GM18519 (cell line): ENCODE measurements around the gene SLC35G6.

Experiments used
- ATAC-seq: cut with Tn5 transposase; IDR thresholded peaks from one replicate; pipeline ENCODE4 v1.9.1; 2021; ENCODE audit warnings: mild to moderate bottlenecking, moderate library complexity; ENCODE audit not compliant: unreplicated experiment, low FRiP score

Gene SLC35G6

DNA sequence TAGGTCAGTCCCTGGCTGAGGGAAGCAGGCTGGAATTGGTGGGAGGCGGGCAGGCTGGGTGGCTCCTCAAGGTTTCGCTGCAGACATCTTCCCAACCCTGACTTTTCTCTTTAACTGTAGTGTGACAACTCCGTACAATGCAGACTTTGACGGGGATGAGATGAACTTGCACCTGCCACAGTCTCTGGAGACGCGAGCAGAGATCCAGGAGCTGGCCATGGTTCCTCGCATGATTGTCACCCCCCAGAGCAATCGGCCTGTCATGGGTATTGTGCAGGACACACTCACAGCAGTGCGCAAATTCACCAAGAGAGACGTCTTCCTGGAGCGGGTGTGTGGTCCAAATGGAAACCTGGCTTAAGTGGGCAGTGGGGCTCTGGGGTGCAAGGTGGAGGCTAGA, 17.9 kb downstream of the SLC35G6 start:
- no peak for ATAC-seq

DNA sequence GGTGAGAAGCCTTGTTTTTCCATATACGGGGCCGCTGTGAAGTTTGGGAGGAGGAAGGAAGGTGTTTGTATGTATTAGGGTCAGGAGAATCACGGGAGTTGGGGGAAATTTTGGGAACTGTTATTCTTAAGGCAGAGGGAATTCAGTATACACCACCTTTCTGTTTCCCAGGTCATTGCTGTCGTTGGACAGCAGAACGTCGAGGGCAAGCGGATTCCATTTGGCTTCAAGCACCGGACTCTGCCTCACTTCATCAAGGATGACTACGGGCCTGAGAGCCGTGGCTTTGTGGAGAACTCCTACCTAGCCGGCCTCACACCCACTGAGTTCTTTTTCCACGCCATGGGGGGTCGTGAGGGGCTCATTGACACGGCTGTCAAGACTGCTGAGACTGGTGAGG, 20.5 kb downstream of the SLC35G6 start:
- ATAC-seq: no peak

DNA sequence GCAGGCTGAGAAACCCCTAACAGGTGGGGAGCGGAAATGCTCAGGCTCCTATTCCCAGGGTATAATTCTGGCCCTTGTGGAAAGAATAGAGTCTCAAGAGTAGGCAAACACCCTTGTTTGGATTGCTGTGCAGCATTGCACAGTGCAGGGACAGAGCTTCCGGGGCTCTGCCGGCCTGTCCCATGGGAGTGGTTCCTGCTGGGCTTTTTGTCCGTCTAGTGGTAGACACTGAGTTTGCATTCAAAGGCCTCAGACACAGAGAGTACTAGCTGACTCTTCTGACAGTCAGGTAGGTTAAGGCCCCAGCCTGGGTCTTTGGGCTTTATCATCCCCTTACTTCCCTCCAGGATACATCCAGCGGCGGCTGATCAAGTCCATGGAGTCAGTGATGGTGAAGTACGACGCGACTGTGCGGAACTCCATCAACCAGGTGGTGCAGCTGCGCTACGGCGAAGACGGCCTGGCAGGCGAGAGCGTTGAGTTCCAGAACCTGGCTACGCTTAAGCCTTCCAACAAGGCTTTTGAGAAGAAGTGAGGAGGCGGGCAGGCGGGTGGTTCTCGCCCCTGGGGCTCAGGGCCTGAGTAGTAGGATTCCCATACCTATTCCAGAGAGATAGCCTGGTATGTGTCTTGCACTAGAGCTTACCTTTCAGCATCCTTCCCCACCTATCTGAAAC, 21.1 kb downstream of the SLC35G6 start:
- ATAC-seq: no peak

DNA sequence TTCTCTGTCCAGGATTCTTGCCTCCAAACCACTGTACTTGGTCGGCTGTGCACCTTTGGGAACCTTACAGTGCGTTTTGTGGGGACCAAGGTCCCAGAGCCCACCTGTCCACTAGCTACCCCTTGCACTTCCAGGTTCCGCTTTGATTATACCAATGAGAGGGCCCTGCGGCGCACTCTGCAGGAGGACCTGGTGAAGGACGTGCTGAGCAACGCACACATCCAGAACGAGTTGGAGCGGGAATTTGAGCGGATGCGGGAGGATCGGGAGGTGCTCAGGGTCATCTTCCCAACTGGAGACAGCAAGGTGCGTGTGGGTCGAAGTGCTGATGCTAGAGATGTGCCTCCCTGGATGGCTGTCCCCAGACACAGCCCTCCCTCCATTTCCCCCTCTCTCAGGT, 21.7 kb downstream of the SLC35G6 start:
- ATAC-seq: no peak

DNA sequence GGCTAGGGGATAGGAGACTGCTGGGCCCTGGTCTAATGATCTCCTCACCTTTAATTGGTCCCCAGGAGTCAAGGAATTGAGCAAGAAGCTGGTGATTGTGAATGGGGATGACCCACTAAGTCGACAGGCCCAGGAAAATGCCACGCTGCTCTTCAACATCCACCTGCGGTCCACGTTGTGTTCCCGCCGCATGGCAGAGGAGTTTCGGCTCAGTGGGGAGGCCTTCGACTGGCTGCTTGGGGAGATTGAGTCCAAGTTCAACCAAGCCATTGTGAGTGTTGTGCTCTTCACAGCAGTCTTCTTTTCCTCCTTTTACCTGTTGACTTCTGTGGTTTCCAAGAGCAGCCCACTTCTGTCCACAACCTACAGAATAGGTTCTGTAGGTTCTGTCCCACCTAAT, 22.3 kb downstream of the SLC35G6 start:
- no peak for ATAC-seq

DNA sequence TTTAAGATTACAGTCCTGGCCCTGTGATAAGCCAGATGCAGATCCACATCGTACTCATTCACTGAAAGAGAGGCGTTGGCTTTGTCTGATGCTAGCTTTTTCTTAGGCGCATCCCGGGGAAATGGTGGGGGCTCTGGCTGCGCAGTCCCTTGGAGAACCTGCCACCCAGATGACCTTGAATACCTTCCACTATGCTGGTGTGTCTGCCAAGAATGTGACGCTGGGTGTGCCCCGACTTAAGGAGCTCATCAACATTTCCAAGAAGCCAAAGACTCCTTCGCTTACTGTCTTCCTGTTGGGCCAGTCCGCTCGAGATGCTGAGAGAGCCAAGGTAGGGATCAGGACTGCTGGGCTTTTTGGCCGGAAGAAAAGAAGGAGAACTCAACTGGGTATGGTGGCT, 26.9 kb downstream of the SLC35G6 start:
- no peak for ATAC-seq

DNA sequence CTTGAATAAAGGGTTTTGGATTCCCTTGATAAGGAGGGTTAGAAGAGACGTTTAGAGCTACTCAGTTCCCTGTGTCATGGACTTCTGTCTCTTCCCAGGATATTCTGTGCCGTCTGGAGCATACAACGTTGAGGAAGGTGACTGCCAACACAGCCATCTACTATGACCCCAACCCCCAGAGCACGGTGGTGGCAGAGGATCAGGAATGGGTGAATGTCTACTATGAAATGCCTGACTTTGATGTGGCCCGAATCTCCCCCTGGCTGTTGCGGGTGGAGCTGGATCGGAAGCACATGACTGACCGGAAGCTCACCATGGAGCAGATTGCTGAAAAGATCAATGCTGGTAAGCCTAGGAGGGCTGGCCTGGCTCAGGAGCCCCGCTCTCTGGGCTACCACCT, 27.6 kb downstream of the SLC35G6 start:
- ATAC-seq: no peak

DNA sequence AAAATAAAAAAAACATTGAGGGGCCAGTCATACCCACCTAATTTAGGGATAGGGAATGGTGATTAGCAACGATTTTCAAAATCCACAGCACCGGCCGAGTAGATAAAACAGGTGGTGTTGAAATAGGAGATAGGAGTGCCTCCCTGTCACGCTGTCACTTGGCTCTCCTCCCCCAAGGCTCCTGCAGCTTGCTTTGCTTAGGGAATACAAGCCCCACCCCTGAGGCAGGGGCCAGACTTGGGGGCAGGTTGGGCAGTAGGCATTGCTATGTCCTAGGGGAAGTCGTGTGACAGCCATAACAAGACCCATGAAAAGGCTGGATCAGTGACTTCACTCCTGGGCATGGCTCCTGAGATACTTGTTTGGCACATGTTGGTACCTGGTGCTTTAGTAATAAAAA, 28.7 kb downstream of the SLC35G6 start:
- ATAC-seq: no peak

DNA sequence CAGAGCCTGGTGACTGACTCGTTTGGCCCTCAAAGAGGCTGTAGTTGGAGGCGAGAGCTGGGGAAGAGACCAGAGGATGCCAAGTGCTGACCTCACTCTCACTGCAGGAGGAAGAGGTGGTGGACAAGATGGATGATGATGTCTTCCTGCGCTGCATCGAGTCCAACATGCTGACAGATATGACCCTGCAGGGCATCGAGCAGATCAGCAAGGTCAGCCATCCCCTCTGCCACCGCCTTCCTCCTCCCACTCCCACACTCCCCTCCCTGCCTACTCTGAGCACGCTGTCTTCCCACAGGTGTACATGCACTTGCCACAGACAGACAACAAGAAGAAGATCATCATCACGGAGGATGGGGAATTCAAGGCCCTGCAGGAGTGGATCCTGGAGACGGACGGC, 29.9 kb downstream of the SLC35G6 start:
- no peak for ATAC-seq

DNA sequence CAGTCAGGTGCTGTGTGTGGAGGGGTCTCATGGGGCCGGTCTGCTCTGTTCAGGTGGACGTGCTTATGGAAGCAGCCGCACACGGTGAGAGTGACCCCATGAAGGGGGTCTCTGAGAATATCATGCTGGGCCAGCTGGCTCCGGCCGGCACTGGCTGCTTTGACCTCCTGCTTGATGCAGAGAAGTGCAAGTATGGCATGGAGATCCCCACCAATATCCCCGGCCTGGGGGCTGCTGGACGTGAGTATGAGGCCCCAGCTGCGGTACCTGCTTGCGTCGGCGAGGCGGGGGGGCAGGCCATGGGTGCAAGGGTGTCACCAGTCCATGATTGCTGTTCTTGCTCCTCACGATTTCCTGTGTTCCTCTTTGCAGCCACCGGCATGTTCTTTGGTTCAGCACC, 30.9 kb downstream of the SLC35G6 start:
- no peak for ATAC-seq

DNA sequence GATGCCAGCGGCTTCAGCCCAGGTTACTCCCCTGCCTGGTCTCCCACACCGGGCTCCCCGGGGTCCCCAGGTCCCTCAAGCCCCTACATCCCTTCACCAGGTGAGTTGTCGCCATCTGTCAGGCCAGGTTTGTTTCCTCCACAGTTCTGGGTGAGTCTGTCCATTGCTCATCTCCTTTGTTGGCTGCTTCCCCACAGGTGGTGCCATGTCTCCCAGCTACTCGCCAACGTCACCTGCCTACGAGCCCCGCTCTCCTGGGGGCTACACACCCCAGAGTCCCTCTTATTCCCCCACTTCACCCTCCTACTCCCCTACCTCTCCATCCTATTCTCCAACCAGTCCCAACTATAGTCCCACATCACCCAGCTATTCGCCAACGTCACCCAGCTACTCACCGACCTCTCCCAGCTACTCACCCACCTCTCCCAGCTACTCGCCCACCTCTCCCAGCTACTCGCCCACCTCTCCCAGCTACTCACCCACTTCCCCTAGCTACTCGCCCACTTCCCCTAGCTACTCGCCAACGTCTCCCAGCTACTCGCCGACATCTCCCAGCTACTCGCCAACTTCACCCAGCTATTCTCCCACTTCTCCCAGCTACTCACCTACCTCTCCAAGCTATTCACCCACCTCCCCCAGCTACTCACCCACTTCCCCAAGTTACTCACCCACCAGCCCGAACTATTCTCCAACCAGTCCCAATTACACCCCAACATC, 31.7 kb downstream of the SLC35G6 start:
- ATAC-seq: no peak

DNA sequence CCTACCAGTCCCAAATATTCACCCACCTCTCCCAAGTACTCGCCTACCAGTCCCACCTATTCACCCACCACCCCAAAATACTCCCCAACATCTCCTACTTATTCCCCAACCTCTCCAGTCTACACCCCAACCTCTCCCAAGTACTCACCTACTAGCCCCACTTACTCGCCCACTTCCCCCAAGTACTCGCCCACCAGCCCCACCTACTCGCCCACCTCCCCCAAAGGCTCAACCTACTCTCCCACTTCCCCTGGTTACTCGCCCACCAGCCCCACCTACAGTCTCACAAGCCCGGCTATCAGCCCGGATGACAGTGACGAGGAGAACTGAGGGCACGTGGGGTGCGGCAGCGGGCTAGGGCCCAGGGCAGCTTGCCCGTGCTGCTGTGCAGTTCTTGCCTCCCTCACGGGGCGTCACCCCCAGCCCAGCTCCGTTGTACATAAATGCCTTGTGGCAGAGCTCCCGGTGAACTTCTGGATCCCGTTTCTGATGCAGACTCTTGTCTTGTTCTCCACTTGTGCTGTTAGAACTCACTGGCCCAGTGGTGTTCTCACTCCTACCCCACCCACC, 32.7 kb downstream of the SLC35G6 start:
- no peak for ATAC-seq

DNA sequence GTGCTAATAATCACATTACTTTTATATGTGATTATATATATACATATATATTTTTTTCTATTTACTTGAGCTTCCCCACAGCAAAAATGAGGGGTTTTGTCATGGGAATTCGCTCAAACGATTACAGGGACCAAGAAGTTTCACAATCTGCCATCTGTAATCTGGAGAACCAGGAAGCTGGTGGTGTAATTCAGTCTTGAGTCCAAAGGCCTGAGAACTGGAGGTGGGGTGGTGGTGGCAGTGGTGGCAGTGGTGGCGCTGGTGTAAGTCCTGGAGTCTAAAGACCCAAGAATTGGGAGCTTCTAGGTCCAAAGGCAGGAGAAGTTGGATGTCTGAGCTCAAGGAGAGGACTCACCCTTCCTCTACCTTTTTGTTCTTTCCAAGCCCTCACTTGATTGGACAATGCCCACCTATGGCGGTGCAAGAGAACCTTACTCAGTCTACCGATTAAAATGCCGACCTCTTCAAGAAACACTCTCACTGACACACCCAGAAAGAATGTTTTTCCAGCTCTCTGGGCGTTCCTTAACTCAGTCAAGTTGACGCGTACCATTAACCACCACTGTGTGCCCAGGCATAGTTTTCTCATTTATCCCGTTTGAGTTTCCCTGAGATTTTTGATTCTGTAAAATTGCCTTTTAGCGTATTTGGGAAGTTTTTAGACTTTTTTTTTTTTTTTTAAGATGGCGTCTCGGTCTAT, 34.8 kb downstream of the SLC35G6 start:
- no peak for ATAC-seq

DNA sequence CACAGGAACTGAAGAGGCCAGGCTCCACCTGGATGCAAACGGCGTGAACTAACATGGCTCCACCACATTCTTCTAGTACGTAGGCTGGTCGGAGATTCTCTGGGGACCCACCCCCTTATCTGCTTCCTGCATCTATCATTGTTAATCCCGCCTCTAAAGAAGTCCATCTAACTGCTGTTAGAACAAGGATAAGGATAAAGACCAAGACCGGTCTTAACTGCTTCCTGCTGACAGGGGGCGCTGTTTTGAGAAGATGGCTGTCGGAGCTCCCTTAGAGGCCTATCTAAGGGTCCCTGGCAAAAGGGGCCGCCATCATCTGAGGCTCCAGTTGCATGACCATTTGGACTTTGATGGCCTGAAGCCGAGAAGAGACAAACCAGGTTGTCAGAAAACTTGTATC, 41.8 kb downstream of the SLC35G6 start:
- no peak for ATAC-seq

DNA sequence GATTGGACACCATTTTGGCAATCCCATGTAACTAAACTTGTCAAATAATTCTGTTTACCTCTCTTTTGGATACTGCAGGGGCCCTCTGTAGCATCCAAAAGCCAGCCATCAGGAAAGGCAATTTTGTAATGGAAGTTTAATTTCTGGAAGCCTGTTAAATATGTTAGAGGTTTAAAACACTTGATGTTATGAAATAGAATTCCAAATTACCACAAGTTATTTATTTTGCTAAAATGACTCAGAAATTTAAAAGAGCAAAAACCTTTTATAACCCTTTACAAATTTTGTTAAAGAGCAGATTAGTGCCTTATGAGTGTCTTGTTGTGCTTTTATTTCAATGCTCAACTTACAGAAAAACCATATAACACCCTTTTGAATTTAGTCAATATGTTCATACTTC, 47.6 kb downstream of the SLC35G6 start:
- ATAC-seq: no peak

DNA sequence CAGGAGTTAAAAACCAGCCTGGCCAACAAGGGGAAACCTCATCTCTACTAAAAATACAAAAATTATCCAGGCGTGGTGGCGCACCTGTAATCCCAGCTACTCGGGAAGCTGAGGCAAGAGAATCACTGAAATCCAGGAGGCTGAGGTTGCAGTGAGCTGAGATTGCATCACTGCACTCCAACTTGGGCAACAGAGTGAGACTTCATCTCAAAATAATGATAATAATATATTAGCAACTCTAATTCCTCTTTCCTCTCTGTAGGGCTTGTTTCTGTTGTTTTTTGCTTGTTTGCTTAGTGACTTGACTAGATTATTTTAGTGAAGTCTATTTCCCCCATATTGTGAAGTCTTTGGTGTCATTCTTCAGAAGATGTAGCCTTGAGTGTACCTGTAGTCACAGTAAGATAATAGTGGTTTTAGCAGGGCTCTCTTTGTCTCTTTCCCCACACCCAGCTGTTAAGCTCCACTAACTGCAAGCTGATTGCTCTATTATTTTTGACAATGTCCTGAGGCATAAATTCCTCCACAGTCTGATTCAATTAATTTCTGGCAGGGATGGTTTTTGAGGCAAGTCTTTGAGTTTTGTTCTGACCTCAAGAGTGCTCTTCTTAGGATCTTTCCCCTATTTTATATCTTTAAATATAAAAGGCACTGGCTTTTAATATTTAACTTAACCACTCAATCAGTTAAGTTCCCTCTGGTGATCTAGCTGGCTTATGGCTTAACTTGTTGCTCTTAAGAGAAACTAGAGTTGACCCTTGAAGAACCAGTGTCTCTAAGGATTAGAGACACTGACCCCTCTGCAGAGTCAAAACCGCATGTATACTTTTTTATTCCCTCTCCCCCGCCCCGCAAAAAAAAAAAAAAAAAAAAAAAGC, 49.0 kb downstream of the SLC35G6 start:
- ATAC-seq: no peak
